GM12864 (cell line): Measurements from ENCODE around the gene ABCD3.

ENCODE experiments used
- DNase-seq: peaks from one replicate; pipeline ENCODE4 v3.0.0-alpha.2; 2011; ENCODE audit warnings: low read depth
- H3K4me3 ChIP-seq: 2 replicates; pipeline ENCODE4 v1.5.1; 2011; ENCODE audit warnings: mild to moderate bottlenecking, low read depth, low read length, control low read depth
- TF ChIP-seq, protein P1 (sequence below): IDR thresholded peaks from 2 replicates; pipeline ENCODE4 v1.5.1; 2011; ENCODE audit warnings: low read depth, mild to moderate bottlenecking, moderate library complexity, low read length, control low read depth, inconsistent platforms; ENCODE audit errors: missing control alignments

The ABCD3 gene

DNA sequence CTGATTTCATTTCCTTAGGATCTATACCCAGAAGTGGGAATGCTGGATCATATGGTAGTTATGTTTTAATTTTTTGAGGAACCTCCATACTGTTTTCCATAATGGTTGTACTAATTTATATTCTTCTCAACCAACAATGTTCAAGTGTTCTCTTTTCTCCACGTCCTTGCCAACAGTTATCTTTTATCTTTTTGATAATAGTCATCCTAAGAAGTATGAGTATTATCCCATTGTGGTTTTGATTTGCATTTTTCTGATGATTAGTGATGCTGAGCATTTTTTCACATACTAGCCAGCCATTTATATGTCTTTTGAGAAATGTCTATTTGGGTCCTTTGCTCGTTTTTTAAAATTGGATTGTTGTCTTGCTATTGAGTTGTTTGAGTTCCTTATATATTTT is 38.5 kb downstream of the ABCD3 start:
- H3K4me3 ChIP-seq = no peak overlapping the region
- no peak for DNase-seq
- TF ChIP-seq, protein P1, sequence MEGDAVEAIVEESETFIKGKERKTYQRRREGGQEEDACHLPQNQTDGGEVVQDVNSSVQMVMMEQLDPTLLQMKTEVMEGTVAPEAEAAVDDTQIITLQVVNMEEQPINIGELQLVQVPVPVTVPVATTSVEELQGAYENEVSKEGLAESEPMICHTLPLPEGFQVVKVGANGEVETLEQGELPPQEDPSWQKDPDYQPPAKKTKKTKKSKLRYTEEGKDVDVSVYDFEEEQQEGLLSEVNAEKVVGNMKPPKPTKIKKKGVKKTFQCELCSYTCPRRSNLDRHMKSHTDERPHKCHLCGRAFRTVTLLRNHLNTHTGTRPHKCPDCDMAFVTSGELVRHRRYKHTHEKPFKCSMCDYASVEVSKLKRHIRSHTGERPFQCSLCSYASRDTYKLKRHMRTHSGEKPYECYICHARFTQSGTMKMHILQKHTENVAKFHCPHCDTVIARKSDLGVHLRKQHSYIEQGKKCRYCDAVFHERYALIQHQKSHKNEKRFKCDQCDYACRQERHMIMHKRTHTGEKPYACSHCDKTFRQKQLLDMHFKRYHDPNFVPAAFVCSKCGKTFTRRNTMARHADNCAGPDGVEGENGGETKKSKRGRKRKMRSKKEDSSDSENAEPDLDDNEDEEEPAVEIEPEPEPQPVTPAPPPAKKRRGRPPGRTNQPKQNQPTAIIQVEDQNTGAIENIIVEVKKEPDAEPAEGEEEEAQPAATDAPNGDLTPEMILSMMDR = no peak

DNA sequence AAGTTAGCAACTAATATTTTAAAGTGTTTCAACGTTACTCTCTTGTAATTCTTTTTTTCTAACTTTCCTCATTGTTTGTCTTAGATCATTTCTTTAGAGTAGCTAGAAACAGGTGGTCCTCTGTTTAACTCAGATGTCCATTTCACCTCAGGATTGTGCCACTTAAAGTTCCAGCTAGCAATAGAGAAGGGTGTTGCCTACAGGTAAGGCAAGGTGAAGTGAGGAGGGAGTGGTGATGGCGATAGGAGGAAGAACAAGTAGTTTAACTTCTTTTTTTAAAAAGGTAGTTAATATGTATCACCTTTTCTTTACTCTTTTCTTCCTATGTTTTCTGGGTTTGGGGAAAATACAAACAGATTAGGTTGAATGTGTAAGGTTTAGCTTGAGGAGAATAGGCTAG is 44.4 kb downstream of the ABCD3 start:
- no peak overlapping the region for H3K4me3 ChIP-seq
- TF ChIP-seq, protein P1 = no peak
- DNase-seq = no peak

DNA sequence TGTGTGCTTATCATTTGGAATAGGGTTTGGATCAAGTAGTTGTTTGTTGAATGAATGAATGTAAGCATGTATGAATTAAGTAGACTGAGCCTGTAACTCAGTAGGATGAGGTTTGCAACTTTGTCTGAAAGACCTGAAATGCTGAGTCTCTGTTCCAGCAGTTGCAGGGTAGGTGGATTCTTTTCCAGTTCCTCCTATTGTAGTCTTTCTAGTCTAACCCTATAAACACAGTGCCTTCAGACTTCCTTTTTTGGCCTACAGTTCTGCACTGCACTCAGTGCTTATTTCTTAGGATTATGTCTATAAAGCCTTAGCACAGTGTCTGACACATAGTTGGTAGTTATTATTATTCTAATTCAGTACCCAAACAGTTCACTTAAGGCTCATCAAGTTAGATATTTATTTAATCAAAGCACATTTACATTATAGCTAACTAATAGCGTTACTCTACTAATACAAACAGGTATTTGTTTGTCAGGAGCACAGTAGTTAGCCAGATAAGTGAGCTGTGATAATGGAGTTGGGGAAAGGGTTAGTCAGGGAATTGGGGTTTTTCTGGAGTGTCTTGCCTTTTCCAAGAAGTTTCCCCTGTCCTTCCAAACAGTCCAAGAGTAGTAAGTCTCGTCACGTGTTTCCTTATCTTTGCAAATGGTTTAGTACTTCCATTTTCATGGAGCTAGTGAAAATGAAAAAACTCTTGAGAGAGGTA is 45.0 kb downstream of the ABCD3 start:
- DNase-seq = no peak
- no peak overlapping the region for H3K4me3 ChIP-seq
- TF ChIP-seq, protein P1 = no peak

DNA sequence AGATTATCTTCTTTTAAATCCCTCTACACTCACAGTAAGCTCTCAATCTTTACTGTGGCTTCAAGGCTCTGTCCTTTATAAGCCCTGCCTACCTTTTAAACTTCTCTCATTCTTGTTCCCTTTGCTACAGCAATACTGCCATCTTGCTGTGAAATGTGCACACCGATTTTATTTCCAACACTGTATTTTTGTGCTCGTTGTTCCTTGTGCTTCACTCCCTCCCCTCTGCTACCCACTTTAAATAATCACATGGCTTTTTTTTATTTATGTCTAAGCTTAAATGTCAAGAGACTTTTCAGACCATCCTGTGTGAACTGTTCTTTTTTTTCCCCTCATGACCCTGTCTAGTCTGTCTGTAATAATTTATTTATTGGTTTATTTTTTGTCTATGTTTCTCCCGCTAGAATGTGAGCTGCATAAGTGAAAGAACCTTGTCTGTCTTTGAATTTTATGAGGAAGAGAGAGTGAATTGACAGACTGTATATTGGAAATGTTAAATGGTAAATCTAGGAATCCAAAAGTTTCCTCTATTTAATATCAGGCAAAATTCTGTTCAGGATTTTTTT is 45.7 kb downstream of the ABCD3 start:
- TF ChIP-seq, protein P1 = peak; percentile 43
- DNase-seq = peak; percentile 12
- H3K4me3 ChIP-seq = no peak overlapping the region

DNA sequence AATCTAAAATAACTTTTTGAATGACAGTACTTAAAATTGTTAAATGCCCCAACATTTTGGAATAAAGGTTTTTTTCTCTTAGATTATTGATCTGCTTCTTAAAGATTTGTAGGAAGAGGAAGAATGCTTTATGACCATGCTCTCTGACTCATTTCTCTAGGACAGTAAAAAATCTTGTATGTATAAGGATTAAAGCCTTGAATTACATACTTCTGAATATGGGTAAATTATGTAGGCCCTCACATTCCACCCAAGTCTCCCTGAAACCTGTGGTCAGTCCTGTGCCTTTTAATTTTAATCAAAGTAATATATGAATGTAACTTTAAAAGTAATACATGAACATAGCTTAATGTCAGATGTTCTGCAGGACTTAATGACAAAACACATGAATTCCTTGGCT is 50.5 kb downstream of the ABCD3 start:
- H3K4me3 ChIP-seq = no peak overlapping the region
- no peak for DNase-seq
- TF ChIP-seq, protein P1 = no peak

DNA sequence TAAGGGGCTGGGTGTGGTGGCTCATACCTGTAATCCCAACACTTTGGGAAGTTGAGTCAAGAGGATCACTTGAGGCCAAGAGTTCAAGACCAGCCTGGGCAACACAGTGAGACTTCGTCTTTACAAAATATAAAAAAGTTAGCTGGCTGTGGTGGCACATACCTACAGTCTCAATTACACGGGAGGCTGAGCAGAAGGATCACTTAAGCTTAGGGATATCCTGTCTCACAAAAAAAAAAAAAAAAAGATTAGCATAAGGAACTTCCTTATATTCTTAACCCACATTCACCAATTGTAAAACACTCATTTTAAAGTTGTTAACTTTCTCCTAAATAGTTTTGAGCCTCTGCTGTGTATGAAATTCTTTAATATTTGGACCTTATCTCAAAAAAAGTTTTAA is 53.1 kb downstream of the ABCD3 start:
- no peak for DNase-seq
- H3K4me3 ChIP-seq = no peak overlapping the region
- TF ChIP-seq, protein P1 = no peak

DNA sequence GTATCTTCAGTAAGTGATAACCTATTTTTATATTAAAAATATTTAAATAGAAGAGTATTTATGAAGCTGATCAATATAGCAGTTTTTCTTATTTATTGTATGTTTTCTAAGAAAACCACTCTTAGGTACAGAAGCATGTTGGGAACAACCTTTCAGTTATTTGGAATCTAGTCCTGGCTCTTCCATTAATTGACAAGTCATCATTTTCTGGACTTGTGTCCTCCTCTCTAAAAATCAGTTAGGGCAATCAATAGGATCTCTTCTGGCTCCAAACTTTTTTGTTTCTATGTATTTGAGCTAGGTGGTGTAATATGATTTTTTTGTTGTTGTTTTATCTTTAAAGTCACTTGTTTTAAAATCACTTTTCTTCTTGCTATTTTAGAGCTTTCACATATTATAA is 57.0 kb downstream of the ABCD3 start:
- no peak for DNase-seq
- TF ChIP-seq, protein P1 = no peak

More for the DNA sequence above, 57.0 kb downstream of the ABCD3 start:
- no peak overlapping the region for H3K4me3 ChIP-seq
